GF-D8 (cell line): ENCODE results near the gene TMEFF1.
"Not testable (repeated sequence)": the region's sequence is repeated elsewhere in the genome, so short reads cannot be mapped to it uniquely, and the experiment has no call there.

Experiments
- DNase-seq: peaks from one replicate; lab custom pipeline; 2025; lab: John Stamatoyannopoulos, UW

The TMEFF1 gene

DNA sequence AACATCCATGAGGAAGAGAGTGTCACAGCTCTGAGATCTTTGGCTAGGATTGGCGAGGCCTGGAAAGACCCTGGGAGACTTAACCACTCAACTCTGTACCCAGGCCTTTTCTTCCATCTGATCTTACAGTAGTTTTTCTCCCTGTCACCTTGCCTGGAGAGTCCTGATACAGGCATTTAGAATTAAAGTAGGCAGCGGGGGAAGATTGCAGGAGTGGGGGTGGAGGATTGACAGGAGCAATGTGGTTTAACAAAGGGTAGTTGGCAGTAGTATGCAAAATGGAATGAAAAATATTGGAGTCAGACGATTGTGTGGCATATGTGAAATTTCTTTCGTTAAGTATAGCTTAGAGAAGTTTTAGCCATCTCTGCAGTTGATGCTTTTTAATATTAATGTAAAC lies 16.9 kb downstream of the TMEFF1 start:
- DNase-seq: no peak

DNA sequence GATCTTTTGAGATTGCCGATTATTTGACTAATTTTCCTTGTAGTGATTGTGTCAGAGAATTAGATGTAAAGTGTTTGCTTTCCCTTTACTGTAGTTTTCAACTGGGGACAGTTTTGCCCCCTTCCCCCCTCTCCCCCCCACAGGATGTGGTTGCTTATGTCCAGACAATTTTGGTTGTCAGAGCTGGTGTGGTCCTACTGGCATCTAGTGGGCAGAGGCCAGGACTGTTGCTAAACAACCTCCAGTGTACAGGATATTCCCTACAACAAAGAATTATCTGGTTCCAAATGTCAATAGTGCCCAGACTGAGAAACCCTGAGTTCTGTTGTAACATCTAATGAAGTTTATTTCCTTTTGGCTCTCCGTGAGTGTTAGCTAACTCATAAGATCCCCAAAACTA lies 20.0 kb downstream of the TMEFF1 start:
- DNase-seq: no peak

GRCh38 chr9:100498592-100498991 lies 25.6 kb downstream of the TMEFF1 start:
- no peak for DNase-seq

- no peak for DNase-seq
Observed at GRCh38 chr9:100499460-100499859, 26.5 kb downstream of the TMEFF1 start.

GRCh38 chr9:100499866-100500265 lies 26.9 kb downstream of the TMEFF1 start:
- DNase-seq: no peak

GRCh38 chr9:100505564-100506159 lies 32.7 kb downstream of the TMEFF1 start:
- no peak for DNase-seq

GRCh38 chr9:100507350-100507749 lies 34.4 kb downstream of the TMEFF1 start:
- not testable (repeated sequence) for DNase-seq

GRCh38 chr9:100511205-100511604 lies 38.3 kb downstream of the TMEFF1 start:
- no peak for DNase-seq

DNA sequence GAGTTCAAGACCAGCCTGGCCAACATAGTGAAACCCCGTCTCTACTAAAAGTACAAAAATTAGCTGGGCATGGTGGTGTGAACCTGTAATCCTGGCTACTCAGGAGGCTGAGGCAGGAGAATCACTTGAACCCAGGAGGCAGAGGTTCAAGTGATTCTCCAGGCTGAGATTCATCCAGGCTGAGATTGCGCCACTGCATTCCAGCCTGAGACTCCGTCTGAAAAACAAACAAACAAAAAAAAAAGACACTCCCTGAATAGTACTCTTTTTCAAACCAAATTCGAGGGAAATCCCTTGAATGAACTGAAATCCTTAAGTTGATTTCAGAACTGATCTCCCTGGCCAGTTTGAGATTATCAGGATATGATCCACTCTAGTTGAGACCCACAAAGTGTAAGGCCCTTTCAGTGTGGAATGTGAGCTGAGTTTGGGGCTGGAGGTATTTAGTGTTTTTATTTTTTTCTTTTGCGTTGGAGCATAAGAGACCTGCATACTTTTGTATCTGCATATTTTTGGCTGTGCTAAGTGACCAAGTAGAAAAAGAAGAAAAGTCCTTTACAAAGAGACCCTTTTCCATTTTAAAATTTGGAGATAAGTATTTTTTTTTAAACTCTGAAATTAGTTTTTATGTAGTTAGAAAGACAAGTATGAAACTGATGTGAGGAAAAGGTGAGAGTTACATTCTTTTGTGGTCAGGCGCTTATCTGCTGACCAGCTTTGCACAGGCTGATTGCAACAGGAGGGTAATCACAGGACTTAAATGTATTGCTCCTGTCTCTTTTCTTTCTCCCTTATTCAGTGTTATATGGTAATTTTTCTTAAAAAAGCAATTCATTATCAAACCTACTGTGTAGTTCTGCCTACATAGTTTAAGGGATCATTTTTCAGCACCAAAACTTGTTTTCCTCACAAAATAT lies 42.9 kb downstream of the TMEFF1 start:
- DNase-seq: no peak

GRCh38 chr9:100521282-100521681 lies 48.3 kb downstream of the TMEFF1 start:
- DNase-seq: no peak

DNA sequence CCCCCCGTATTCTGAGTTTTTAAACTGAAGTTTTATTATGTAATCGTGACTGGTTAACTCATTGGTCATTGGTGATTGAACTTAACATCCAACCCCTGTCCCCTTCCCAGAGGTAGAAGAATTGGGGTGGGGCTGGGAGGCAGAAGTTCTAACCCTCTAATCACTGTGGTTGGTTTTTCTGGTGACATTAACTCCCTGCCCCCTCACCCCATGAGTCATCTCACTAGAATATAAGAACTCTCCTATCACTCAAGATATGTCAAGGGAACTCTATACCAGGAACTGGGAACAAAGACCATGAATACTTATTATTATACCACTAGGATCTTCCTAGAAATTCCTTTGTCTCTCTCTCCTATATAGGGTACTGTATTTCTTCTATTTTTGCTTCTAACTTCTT lies 52.6 kb downstream of the TMEFF1 start:
- no peak for DNase-seq

DNA sequence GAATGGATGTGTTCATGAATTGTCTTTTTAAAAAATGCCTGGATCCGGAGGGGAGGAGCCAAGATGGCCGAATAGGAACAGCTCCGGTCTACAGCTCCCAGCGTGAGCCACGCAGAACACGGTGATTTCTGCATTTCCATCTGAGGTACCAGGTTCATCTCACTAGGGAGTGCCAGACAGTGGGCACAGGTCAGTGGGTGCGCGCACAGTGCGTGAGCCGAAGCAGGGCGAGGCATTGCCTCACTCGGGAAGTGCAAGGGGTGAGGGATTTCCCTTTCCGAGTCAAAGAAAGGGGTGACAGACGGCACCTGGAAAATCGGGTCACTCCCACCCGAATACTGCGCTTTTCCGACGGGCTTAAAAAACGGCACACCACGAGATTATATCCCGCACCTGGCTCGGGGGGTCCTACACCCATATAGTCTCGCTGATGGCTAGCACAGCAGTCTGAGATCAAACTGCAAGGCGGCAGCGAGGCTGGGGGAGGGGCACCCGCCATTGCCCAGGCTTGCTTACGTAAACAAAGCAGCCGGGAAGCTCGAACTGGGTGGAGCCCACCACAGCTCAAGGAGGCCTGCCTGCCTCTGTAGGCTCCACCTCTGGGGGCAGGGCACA lies 54.3 kb downstream of the TMEFF1 start:
- DNase-seq: not testable (repeated sequence)

DNA sequence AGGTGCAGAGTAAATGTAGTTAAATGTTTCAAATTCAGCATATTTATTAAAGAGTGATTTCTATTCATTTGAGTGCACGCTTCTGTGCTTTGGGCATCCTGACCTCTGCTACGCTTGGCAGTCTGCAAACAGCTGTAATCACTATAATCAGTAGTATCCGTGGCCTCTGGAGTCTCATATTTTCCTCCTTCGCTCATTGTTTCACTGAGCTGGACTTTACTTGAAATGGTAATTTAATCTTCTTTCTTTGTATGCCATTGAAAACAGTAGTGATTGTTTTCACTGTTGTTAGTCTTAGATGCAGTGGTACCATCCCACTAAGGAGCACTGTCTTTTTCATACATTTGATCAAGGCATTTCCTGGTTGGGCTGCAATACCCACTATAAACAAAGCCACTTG lies 61.5 kb downstream of the TMEFF1 start:
- DNase-seq: no peak

DNA sequence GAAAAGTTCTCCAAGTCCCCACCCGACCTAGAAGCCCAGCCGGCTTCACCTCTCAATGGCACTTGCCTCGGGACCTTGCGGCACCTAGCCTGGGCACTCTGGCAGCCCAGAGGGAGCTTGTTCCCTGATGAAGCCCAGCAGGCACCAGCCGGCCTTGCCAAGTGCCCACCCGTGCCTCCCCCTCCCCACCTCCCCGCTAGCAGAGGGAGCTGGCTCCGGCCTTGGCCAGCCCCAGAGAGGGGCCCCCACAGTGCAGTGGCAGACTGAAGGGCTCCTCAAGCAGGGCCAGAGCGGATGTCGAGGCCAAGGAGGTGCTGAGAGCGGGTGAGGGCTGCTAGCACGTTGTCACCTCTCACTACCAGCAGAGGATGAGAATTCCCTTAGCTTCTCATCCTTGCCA lies 67.4 kb downstream of the TMEFF1 start:
- no peak for DNase-seq

DNA sequence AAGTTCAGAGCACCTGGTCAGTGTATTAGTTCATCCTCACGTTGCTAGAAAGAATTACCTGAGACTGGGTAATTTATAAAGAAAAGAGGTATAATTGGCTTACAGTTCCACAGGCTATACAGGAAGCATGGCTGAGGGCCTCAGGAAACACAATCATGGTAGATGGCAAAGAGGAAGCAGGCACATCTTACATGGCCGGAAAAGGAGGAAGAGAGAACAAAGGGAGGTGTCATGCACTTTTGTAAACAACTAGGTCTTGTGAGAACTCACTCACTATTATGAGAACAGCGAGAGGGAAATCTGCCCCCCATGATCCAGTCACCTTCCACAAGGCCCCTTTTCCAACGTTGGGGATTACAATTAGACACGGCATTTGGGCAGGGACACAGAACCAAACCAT lies 76.1 kb downstream of the TMEFF1 start:
- DNase-seq: no peak

DNA sequence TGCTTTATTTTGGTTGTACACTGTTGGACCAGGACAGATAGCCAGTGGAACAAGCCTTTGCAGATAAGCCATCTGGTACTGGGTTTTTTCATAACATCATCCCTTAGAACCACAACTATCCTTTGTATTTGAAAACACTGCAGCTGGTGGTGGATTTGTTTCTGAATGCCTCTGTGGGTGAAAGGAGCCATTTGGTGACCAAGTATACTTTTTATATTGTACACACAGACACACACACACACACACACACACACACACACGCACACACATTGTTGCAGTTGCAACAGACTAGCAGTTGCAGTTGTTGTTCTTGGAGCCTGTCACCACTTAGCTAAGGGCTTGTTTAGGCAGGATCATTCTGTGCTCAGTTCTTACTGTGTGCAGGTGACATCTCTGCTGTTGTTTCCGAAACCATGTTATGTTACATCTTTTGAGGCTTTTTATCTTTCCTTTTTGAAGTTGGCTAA lies 82.0 kb downstream of the TMEFF1 start:
- DNase-seq: no peak

- no peak for DNase-seq
Observed at GRCh38 chr9:100555471-100555870, 82.5 kb downstream of the TMEFF1 start.

DNA sequence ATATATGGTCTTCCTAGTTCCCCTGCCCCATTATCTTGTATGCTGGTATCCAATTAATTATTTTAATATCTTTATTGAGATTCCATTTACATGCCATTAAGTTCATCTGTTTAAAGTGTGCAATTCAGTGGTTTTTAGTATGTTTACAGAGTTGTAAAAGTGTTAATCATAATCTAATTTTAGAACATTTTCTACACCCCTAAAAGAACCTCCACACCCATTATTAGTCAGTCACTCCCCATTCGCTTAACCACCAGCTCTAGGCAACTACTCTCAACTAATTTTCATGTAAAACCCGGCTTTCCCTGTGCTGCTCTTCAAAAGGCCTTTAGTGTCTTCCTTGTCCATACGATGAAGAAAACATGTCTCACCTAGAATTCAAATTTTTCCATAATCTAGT lies 84.1 kb downstream of the TMEFF1 start:
- no peak for DNase-seq

- DNase-seq: no peak
Observed at GRCh38 chr9:100561256-100561655, 88.3 kb downstream of the TMEFF1 start.

GRCh38 chr9:100567856-100568255 lies 94.9 kb downstream of the TMEFF1 start:
- no peak for DNase-seq

DNA sequence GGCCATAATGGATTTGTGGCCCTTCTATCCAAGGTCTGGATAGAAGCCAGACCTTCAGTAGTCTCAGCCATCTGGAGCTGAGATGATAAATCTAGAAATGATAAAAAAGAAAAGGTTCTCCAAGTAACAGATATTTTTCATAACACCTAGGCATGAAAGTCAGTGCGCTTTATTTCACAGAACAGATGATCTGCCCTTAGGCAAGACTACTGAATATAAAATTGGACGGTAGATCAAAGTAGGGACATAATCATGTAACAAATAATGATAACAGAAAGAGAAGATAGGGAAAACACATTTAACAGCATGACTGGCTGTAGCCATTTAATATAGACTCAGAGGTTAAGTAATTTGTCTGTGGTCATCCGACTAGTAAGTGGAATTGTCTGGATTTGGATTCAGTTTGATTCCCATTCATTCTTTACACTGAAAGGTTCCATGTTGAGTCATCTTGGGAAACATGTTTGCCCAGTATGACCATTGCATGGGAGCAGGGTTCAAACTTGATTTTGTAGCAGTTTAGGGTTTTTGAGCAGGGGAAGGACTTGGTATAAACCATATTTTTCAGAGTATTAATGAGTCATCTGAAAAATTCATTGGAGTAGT lies 100.8 kb downstream of the TMEFF1 start:
- no peak for DNase-seq

- DNase-seq: no peak
Observed at GRCh38 chr9:100575006-100575405, 102.1 kb downstream of the TMEFF1 start.
